Neural progenitor cell (in vitro differentiated cells): ENCODE data around the gene CARD19.

Experiments
- CTCF ChIP-seq: fragments of 200-600 bp; sonication (generic); IDR thresholded peaks from 2 replicates; pipeline ENCODE4 v1.5.1; 2017; ENCODE audit warnings: antibody characterized with exemption, mild to moderate bottlenecking
- EZH2 ChIP-seq: fragments of 200-600 bp; sonication (generic); IDR thresholded peaks from 2 replicates; pipeline ENCODE4 v1.6.1; 2017; ENCODE audit warnings: antibody characterized with exemption, mild to moderate bottlenecking, moderate library complexity
- EZH2phosphoT487 ChIP-seq: fragments of 200-600 bp; sonication (generic); IDR thresholded peaks from 2 replicates; pipeline ENCODE4 v1.6.1; 2017; ENCODE audit warnings: antibody characterized with exemption

GRCh38 chr9:93155716-93156474 is 59.9 kb downstream of the CARD19 start:
- no peak for TF ChIP-seq CTCF
- TF ChIP-seq EZH2: no peak
- no peak for TF ChIP-seq EZH2phosphoT487
